OCI-LY7 (cell line): Measurements from ENCODE around the gene BTRC. TPM values are rescaled to one million over a fixed set of nuclear protein-coding genes. Genes with fewer than 3 reads are reported as not detected.

Experiments used
- BruUV-seq: library from RNA; stranded (reverse); fragments of 400-500 nt; replicated peaks from 2 replicates; lab custom pipeline; 2021; lab: Mats Ljungman, UMichigan
- CTCF ChIA-PET: fragments of 300-600 bp; sonication (Branson Sonifier 250); formaldehyde crosslinking; loops from one replicate; lab custom pipeline; 2022; ENCODE audit warnings: antibody characterized with exemption; ENCODE audit not compliant: unreplicated experiment; lab: Charles Lee
- POLR2A ChIA-PET: fragments of 300-600 bp; sonication (Branson Sonifier 250); formaldehyde crosslinking; loops from one replicate; lab custom pipeline; 2022; ENCODE audit warnings: antibody characterized with exemption; lab: Charles Lee
- DNase-seq: peaks from one replicate; pipeline ENCODE4 v3.0.0-alpha.2; 2015; ENCODE audit warnings: low spot score
- H2AFZ ChIP-seq: fragments of 200-600 bp; sonication (generic), shearing (Covaris generic); 2 replicates; pipeline ENCODE4 v1.6.1; 2014; ENCODE audit warnings: mild to moderate bottlenecking, antibody characterized with exemption, low read length, moderate library complexity
- H3K27ac ChIP-seq: fragments of 200-600 bp; sonication (generic); 2 replicates; pipeline ENCODE4 v1.5.1; 2014; ENCODE audit warnings: mixed run types, low read depth, mild to moderate bottlenecking, moderate library complexity, low read length, inconsistent platforms; ENCODE audit not compliant: poor library complexity, severe bottlenecking
- H3K36me3 ChIP-seq: fragments of 200-600 bp; sonication (generic); 2 replicates; pipeline ENCODE4 v1.6.1; 2014; ENCODE audit warnings: mild to moderate bottlenecking, antibody characterized with exemption, low read length, moderate library complexity, mixed read lengths; ENCODE audit not compliant: insufficient read depth
- H3K4me1 ChIP-seq: fragments of 200-600 bp; sonication (generic); 2 replicates; pipeline ENCODE4 v1.5.1; 2014; ENCODE audit warnings: mild to moderate bottlenecking, low read length; ENCODE audit not compliant: insufficient read depth, poor library complexity, severe bottlenecking
- H3K4me2 ChIP-seq: fragments of 200-600 bp; sonication (generic); 2 replicates; pipeline ENCODE4 v1.6.1; 2014; ENCODE audit warnings: mild to moderate bottlenecking, low read length
- H3K4me3 ChIP-seq: fragments of 200-600 bp; sonication (generic); 2 replicates; pipeline ENCODE4 v1.5.1; 2014; ENCODE audit warnings: mild to moderate bottlenecking, low read depth, low read length; ENCODE audit not compliant: poor library complexity, severe bottlenecking
- H3K79me2 ChIP-seq: fragments of 200-600 bp; sonication (generic); 2 replicates; pipeline ENCODE4 v1.6.1; 2016; ENCODE audit warnings: low read depth, mild to moderate bottlenecking, low read length, moderate library complexity, mixed read lengths; ENCODE audit not compliant: insufficient read depth
- H3K9me2 ChIP-seq: fragments of 200-600 bp; sonication (generic); 2 replicates; pipeline ENCODE4 v1.6.1; 2016; ENCODE audit warnings: mild to moderate bottlenecking, low read length, mixed read lengths; ENCODE audit not compliant: insufficient read depth
- H3K9me3 ChIP-seq: fragments of 200-600 bp; sonication (generic); 2 replicates; pipeline ENCODE4 v1.6.1; 2014; ENCODE audit warnings: mild to moderate bottlenecking, mixed run types, low read length, mixed read lengths
- H4K20me1 ChIP-seq: fragments of 200-600 bp; sonication (generic); 2 replicates; pipeline ENCODE4 v1.6.1; 2014; ENCODE audit warnings: mild to moderate bottlenecking, antibody characterized with exemption, low read length, moderate library complexity, mixed read lengths; ENCODE audit not compliant: insufficient read depth
- CTCF ChIP-seq: fragments of 200-600 bp; sonication (generic); conservative IDR thresholded peaks from 2 replicates; pipeline ENCODE4 v1.5.1; 2014; ENCODE audit warnings: mild to moderate bottlenecking, antibody characterized with exemption, low read length, moderate library complexity, mixed read lengths
- EZH2phosphoT487 ChIP-seq: fragments of 200-600 bp; sonication (generic); IDR thresholded peaks from 2 replicates; pipeline ENCODE4 v1.6.1; 2018; ENCODE audit warnings: low read depth, borderline replicate concordance, mild to moderate bottlenecking, mixed run types, antibody characterized with exemption, low read length, moderate library complexity, mixed read lengths
- intact Hi-C: fragments of 100-400 bp; cut with micrococcal nuclease; formaldehyde crosslinking; loops from one replicate; pipeline ENCODE4 v1.10.0; 2022; ENCODE audit not compliant: unreplicated experiment
- total RNA-seq, 2 experiments: library from RNA; depleted of rRNA in 1 of 2; stranded (reverse); fragments of >200 nt in 1 of 2; shearing (Covaris generic) in 1 of 2; gene quantifications; 2 replicates each; pipeline ENCODE4 v1.2.3, GENCODE V29; 2014 to 2022

The BTRC gene
- total RNA-seq, 2 experiments from 2014 or later: 6.1 to 17.8 TPM

- ChIA-PET POLR2A (no interaction called here), CTCF (no interaction called here)
- intact Hi-C loops: no loop called here
- TF ChIP-seq CTCF: no peak
- TF ChIP-seq EZH2phosphoT487: no peak
- no peak overlapping the region for H3K4me2 ChIP-seq
- no peak overlapping the region for H2AFZ ChIP-seq
- no peaks in the 10 kb centered on the region for H4K20me1 ChIP-seq
- no peaks in the 10 kb centered on the region for H3K4me1 ChIP-seq
- no TSS peak for BruUV-seq
- H3K9me2 ChIP-seq: no peaks in the 10 kb centered on the region
- no peak overlapping the region for H3K4me3 ChIP-seq
- no peak overlapping the region for H3K27ac ChIP-seq
- H3K36me3 ChIP-seq: no peaks in the 10 kb centered on the region
- no peaks in the 10 kb centered on the region for H3K9me3 ChIP-seq
- no peak for DNase-seq
- H3K79me2 ChIP-seq: no peaks in the 10 kb centered on the region
Measured at GRCh38 chr10:101512738-101513137, 158.8 kb downstream of the BTRC start.

GRCh38 chr10:101513733-101514132 is 159.8 kb downstream of the BTRC start:
- Histone ChIP-seq H3K9me3 (no peaks in the 10 kb centered on the region), H3K9me2 (no peaks in the 10 kb centered on the region), H2AFZ (no peak overlapping the region), H3K27ac (no peak overlapping the region), H3K4me3 (no peak overlapping the region), H3K4me2 (no peak overlapping the region), H3K36me3 (no peaks in the 10 kb centered on the region), H3K79me2 (no peaks in the 10 kb centered on the region), H4K20me1 (no peaks in the 10 kb centered on the region), H3K4me1 (no peaks in the 10 kb centered on the region)
- POLR2A ChIA-PET: no interaction called here
- CTCF ChIA-PET: no interaction called here
- no peak for DNase-seq
- no TSS peak for BruUV-seq
- TF ChIP-seq EZH2phosphoT487: no peak
- TF ChIP-seq CTCF: no peak
- intact Hi-C loops: no loop called here

- no peak overlapping the region for H3K4me3 ChIP-seq
- no TSS peak for BruUV-seq
Measured at GRCh38 chr10:101525848-101526247, 171.9 kb downstream of the BTRC start.

More at GRCh38 chr10:101525848-101526247, 171.9 kb downstream of the BTRC start:
- intact Hi-C loops: no loop called here
- Histone ChIP-seq H3K27ac (no peak overlapping the region), H3K36me3 (no peaks in the 10 kb centered on the region), H4K20me1 (no peaks in the 10 kb centered on the region), H3K79me2 (no peaks in the 10 kb centered on the region), H3K4me2 (no peak overlapping the region), H2AFZ (no peak overlapping the region), H3K4me1 (peaks cover 11% of the 10 kb centered on the region), H3K9me2 (no peaks in the 10 kb centered on the region), H3K9me3 (no peaks in the 10 kb centered on the region)
- ChIA-PET POLR2A (interaction anchor here (0.6 kb wide), 1 partner anchor 86 kb away, joined by 4 read pairs; no protein-coding TSS in a partner anchor), CTCF (no interaction called here)
- DNase-seq: no peak
- no peak for TF ChIP-seq CTCF
- no peak for TF ChIP-seq EZH2phosphoT487
